ENCODE data around the gene CCDC88B.
"Not testable (repeated sequence)": the region's sequence is repeated elsewhere in the genome, so short reads cannot be mapped to it uniquely, and the experiment has no call there.

The CCDC88B gene

GRCh38 chr11:64314805-64315561 is 25.0 kb upstream of the CCDC88B start:
- no peak for DNase-seq (ENCODE audit: low read depth)
- H3K4me3 ChIP-seq (ENCODE audit: low read depth, low read length): no peak overlapping the region
- TF ChIP-seq CTCF (IDR thresholded peaks at IDR 0.05; ENCODE audit: low read depth, low read length, missing control alignments): no peak

GRCh38 chr11:64315667-64316526 is 24.1 kb upstream of the CCDC88B start:
- not testable (repeated sequence) for DNase-seq (ENCODE audit: low read depth)

GRCh38 chr11:64316672-64317324 is 23.2 kb upstream of the CCDC88B start:
- peak overlapping the region; percentile 91 for H3K4me3 ChIP-seq (ENCODE audit: low read depth, low read length)
- no peak for DNase-seq (ENCODE audit: low read depth)
- TF ChIP-seq CTCF (IDR thresholded peaks at IDR 0.05; ENCODE audit: low read depth, low read length, missing control alignments): peak; percentile 32

More at GRCh38 chr11:64315667-64316526, 24.1 kb upstream of the CCDC88B start:
- peak overlapping the region; percentile 91 for H3K4me3 ChIP-seq (ENCODE audit: low read depth, low read length)

GRCh38 chr11:64317325-64317960 is 22.6 kb upstream of the CCDC88B start, which contains the start of gene TRMT112:
Gene TRMT112 (minus strand): TSS chr11:64317559. CDS start chr11:64317526, 33 bp downstream.
- no peak for TF ChIP-seq CTCF (IDR thresholded peaks at IDR 0.05; ENCODE audit: low read depth, low read length, missing control alignments)
- peak within 1 kb of the TSS; percentile 91 for H3K4me3 ChIP-seq (ENCODE audit: low read depth, low read length)
- DNase-seq (ENCODE audit: low read depth): peak; percentile 99

GRCh38 chr11:64317961-64318765 is 21.8 kb upstream of the CCDC88B start, which contains the start of gene PRDX5:
Gene PRDX5 (plus strand): TSS chr11:64318121. CDS start chr11:64318216, 95 bp downstream.
- H3K4me3 ChIP-seq (ENCODE audit: low read depth, low read length): peak within 1 kb of the TSS; percentile 91
- DNase-seq (ENCODE audit: low read depth): peak; percentile 93
- TF ChIP-seq CTCF (IDR thresholded peaks at IDR 0.05; ENCODE audit: low read depth, low read length, missing control alignments): peak; percentile 29

- H3K4me3 ChIP-seq (ENCODE audit: low read depth, low read length): peak overlapping the region; percentile 91
- no peak for DNase-seq (ENCODE audit: low read depth)
- TF ChIP-seq CTCF (IDR thresholded peaks at IDR 0.05; ENCODE audit: low read depth, low read length, missing control alignments): no peak
These were observed 20.9 kb upstream of the CCDC88B start for GRCh38 chr11:64318766-64319761.

Data from GM12864 (cell line).